Measurements from ENCODE around the gene CARD14. TPM values are rescaled to one million over a fixed set of nuclear protein-coding genes. Genes with fewer than 3 reads are reported as not detected.

Gene CARD14
- total and polyA plus RNA-seq, 2 of the 13 experiments (the other 11 are each of a cell fraction or from before 2014, with no cell fraction given), result 0.11 TPM; not detected in 1

- TF ChIP-seq ZNF597 (CRISPR knock-in tag; IDR thresholded peaks at IDR 0.05), result no peak
- 0 out of 2 replicates have a peak, but pooled peaks have one; percentile 26 for TF ChIP-seq NFKB2 (CRISPR knock-in tag; IDR thresholded peaks at IDR 0.05; ENCODE audit: borderline replicate concordance)
- TF ChIP-seq PBX3 (CRISPR knock-in tag; IDR thresholded peaks at IDR 0.05; ENCODE audit: borderline replicate concordance), result no peak
- TF ChIP-seq ZSCAN22 (CRISPR knock-in tag; IDR thresholded peaks at IDR 0.05), result no peak
- peak; percentile 91 for TF ChIP-seq SKIL (CRISPR knock-in tag; IDR thresholded peaks at IDR 0.05; ENCODE audit: borderline replicate concordance)
- TF ChIP-seq ZNF446 (CRISPR knock-in tag; IDR thresholded peaks at IDR 0.05), result no peak
- no peak for TF ChIP-seq ZNF407 (CRISPR knock-in tag; IDR thresholded peaks at IDR 0.05; ENCODE audit: not compliant biosample characterization)
- no peak for TF ChIP-seq TRIM22 (IDR thresholded peaks at IDR 0.05)
- no peak for TF ChIP-seq TOPORS (CRISPR knock-in tag; IDR thresholded peaks at IDR 0.05)
- peak; percentile 66 for TF ChIP-seq IRF2 (CRISPR knock-in tag; IDR thresholded peaks at IDR 0.05)
- no peak for TF ChIP-seq DR1 (CRISPR knock-in tag; IDR thresholded peaks at IDR 0.05)
Measured at GRCh38 chr17:80195671-80196529, 26.1 kb downstream of the CARD14 start (continued).
